Activated naive CD8-positive, alpha-beta T cell treated with anti-CD3 and anti-CD28 coated beads for 36 hours (primary cell): Measurements from ENCODE around the gene CNTFR. TPM values are rescaled to one million over a fixed set of nuclear protein-coding genes. Genes with fewer than 3 reads are reported as not detected.

ENCODE experiments used
- DNase-seq: peaks from one replicate; pipeline ENCODE4 v3.0.0; 2021
- H3K27ac Mint-ChIP-seq: one replicate; pipeline ENCODE4 v1.8.0; 2022; ENCODE audit warnings: mild to moderate bottlenecking, moderate library complexity, mixed read lengths
- H3K27me3 Mint-ChIP-seq: one replicate; pipeline ENCODE4 v1.8.0; 2022; ENCODE audit warnings: mild to moderate bottlenecking, mixed read lengths
- H3K36me3 Mint-ChIP-seq: one replicate; pipeline ENCODE4 v1.8.0; 2021; ENCODE audit warnings: mild to moderate bottlenecking, mixed read lengths
- H3K4me1 Mint-ChIP-seq: one replicate; pipeline ENCODE4 v1.8.0; 2021; ENCODE audit warnings: mixed read lengths
- H3K4me3 Mint-ChIP-seq: one replicate; pipeline ENCODE4 v1.8.0; 2022; ENCODE audit warnings: mild to moderate bottlenecking, moderate library complexity, mixed read lengths
- H3K9me3 Mint-ChIP-seq: one replicate; pipeline ENCODE4 v1.8.0; 2022; ENCODE audit warnings: mixed read lengths
- total RNA-seq, 2 experiments: library from RNA; stranded (reverse); gene quantifications; one replicate each; pipeline ENCODE4 v1.2.3, GENCODE V29; 2021

The CNTFR gene
- total RNA-seq, 2 experiments from 2014 or later: not detected

- H3K9me3 Mint-ChIP-seq: no peaks in the 10 kb centered on the region
- no peak for DNase-seq
- H3K36me3 Mint-ChIP-seq: no peaks in the 10 kb centered on the region
- H3K4me1 Mint-ChIP-seq: no peaks in the 10 kb centered on the region
- H3K27me3 Mint-ChIP-seq: peaks cover 34% of the 10 kb centered on the region
- no peak overlapping the region for H3K27ac Mint-ChIP-seq
- no peak overlapping the region for H3K4me3 Mint-ChIP-seq
Observed at GRCh38 chr9:34559624-34560455, 29.7 kb downstream of the CNTFR start.

- Mint-ChIP-seq H3K36me3 (no peaks in the 10 kb centered on the region), H3K27me3 (peaks cover 33% of the 10 kb centered on the region), H3K9me3 (no peaks in the 10 kb centered on the region), H3K27ac (no peak overlapping the region), H3K4me1 (no peaks in the 10 kb centered on the region), H3K4me3 (no peak overlapping the region)
- no peak for DNase-seq
Observed at GRCh38 chr9:34558919-34559623, 30.5 kb downstream of the CNTFR start.

GRCh38 chr9:34558364-34558763 is 31.2 kb downstream of the CNTFR start:
- no peaks in the 10 kb centered on the region for H3K4me1 Mint-ChIP-seq
- no peak for DNase-seq
- H3K27ac Mint-ChIP-seq: no peak overlapping the region
- no peaks in the 10 kb centered on the region for H3K36me3 Mint-ChIP-seq
- no peak overlapping the region for H3K4me3 Mint-ChIP-seq
- no peaks in the 10 kb centered on the region for H3K9me3 Mint-ChIP-seq
- H3K27me3 Mint-ChIP-seq: peaks cover 33% of the 10 kb centered on the region

- no peak overlapping the region for H3K4me3 Mint-ChIP-seq
- H3K4me1 Mint-ChIP-seq: no peaks in the 10 kb centered on the region
- no peak overlapping the region for H3K27ac Mint-ChIP-seq
- H3K9me3 Mint-ChIP-seq: no peaks in the 10 kb centered on the region
- no peaks in the 10 kb centered on the region for H3K36me3 Mint-ChIP-seq
- DNase-seq: no peak
- peaks cover 33% of the 10 kb centered on the region for H3K27me3 Mint-ChIP-seq
Observed at GRCh38 chr9:34557426-34558321, 31.9 kb downstream of the CNTFR start.

- no peaks in the 10 kb centered on the region for H3K36me3 Mint-ChIP-seq
- H3K4me1 Mint-ChIP-seq: no peaks in the 10 kb centered on the region
- H3K27ac Mint-ChIP-seq: no peak overlapping the region
- H3K27me3 Mint-ChIP-seq: peaks cover 33% of the 10 kb centered on the region
- no peak overlapping the region for H3K4me3 Mint-ChIP-seq
- no peaks in the 10 kb centered on the region for H3K9me3 Mint-ChIP-seq
- DNase-seq: no peak
Observed at GRCh38 chr9:34556949-34557348, 32.6 kb downstream of the CNTFR start.

- Mint-ChIP-seq H3K36me3 (no peaks in the 10 kb centered on the region), H3K4me1 (no peaks in the 10 kb centered on the region), H3K4me3 (no peak overlapping the region), H3K27ac (no peak overlapping the region), H3K27me3 (peaks cover 33% of the 10 kb centered on the region), H3K9me3 (no peaks in the 10 kb centered on the region)
- no peak for DNase-seq
Observed at GRCh38 chr9:34555936-34556525, 33.5 kb downstream of the CNTFR start.

- Mint-ChIP-seq H3K27me3 (peaks cover 33% of the 10 kb centered on the region), H3K4me1 (no peaks in the 10 kb centered on the region), H3K4me3 (no peak overlapping the region)
Observed at GRCh38 chr9:34555500-34555899, 34.0 kb downstream of the CNTFR start.

GRCh38 chr9:34555002-34555348 is 34.5 kb downstream of the CNTFR start:
- no peak for DNase-seq
- no peak overlapping the region for H3K4me3 Mint-ChIP-seq
- no peaks in the 10 kb centered on the region for H3K9me3 Mint-ChIP-seq

More at GRCh38 chr9:34555500-34555899, 34.0 kb downstream of the CNTFR start:
- DNase-seq: no peak
- H3K9me3 Mint-ChIP-seq: no peaks in the 10 kb centered on the region
- no peak overlapping the region for H3K27ac Mint-ChIP-seq
- no peaks in the 10 kb centered on the region for H3K36me3 Mint-ChIP-seq

GRCh38 chr9:34554211-34555001 is 35.1 kb downstream of the CNTFR start:
- Mint-ChIP-seq H3K9me3 (no peaks in the 10 kb centered on the region), H3K27ac (no peak overlapping the region), H3K36me3 (no peaks in the 10 kb centered on the region), H3K4me1 (no peaks in the 10 kb centered on the region), H3K27me3 (peaks cover 26% of the 10 kb centered on the region), H3K4me3 (no peak overlapping the region)
- no peak for DNase-seq

More at GRCh38 chr9:34555002-34555348, 34.5 kb downstream of the CNTFR start:
- no peaks in the 10 kb centered on the region for H3K4me1 Mint-ChIP-seq
- no peak overlapping the region for H3K27ac Mint-ChIP-seq
- no peaks in the 10 kb centered on the region for H3K36me3 Mint-ChIP-seq
- peaks cover 29% of the 10 kb centered on the region for H3K27me3 Mint-ChIP-seq

- H3K36me3 Mint-ChIP-seq: no peaks in the 10 kb centered on the region
- no peaks in the 10 kb centered on the region for H3K4me1 Mint-ChIP-seq
- no peak overlapping the region for H3K27ac Mint-ChIP-seq
- DNase-seq: no peak
- H3K9me3 Mint-ChIP-seq: no peaks in the 10 kb centered on the region
- H3K4me3 Mint-ChIP-seq: no peak overlapping the region
- H3K27me3 Mint-ChIP-seq: peaks cover 20% of the 10 kb centered on the region
Observed at GRCh38 chr9:34553511-34554021, 36.0 kb downstream of the CNTFR start.

- Mint-ChIP-seq H3K36me3 (no peaks in the 10 kb centered on the region), H3K4me1 (no peaks in the 10 kb centered on the region), H3K27me3 (peaks cover 18% of the 10 kb centered on the region), H3K4me3 (no peak overlapping the region), H3K27ac (no peak overlapping the region), H3K9me3 (no peaks in the 10 kb centered on the region)
- no peak for DNase-seq
Observed at GRCh38 chr9:34552986-34553385, 36.5 kb downstream of the CNTFR start.

GRCh38 chr9:34552606-34552981 is 36.9 kb downstream of the CNTFR start:
- DNase-seq: no peak
- Mint-ChIP-seq H3K27ac (no peak overlapping the region), H3K9me3 (no peaks in the 10 kb centered on the region), H3K27me3 (peaks cover 14% of the 10 kb centered on the region), H3K4me1 (no peaks in the 10 kb centered on the region), H3K4me3 (no peak overlapping the region), H3K36me3 (no peaks in the 10 kb centered on the region)

GRCh38 chr9:34551751-34552605 is 37.5 kb downstream of the CNTFR start:
- Mint-ChIP-seq H3K27me3 (peaks cover 15% of the 10 kb centered on the region), H3K27ac (no peak overlapping the region), H3K9me3 (no peaks in the 10 kb centered on the region), H3K4me1 (no peaks in the 10 kb centered on the region), H3K4me3 (no peak overlapping the region), H3K36me3 (no peaks in the 10 kb centered on the region)
- no peak for DNase-seq
